ENCODE data around the gene CEP112.

The CEP112 gene

GRCh38 chr17:66191593-66192377 lies at the start of gene CEP112:
CEP112 (minus strand) TSS chr17:66192133.
- peak within 1 kb of the TSS; percentile 61 for H3K27ac ChIP-seq
- TF ChIP-seq CTCF (conservative IDR thresholded peaks at IDR 0.05): no peak

DNA sequence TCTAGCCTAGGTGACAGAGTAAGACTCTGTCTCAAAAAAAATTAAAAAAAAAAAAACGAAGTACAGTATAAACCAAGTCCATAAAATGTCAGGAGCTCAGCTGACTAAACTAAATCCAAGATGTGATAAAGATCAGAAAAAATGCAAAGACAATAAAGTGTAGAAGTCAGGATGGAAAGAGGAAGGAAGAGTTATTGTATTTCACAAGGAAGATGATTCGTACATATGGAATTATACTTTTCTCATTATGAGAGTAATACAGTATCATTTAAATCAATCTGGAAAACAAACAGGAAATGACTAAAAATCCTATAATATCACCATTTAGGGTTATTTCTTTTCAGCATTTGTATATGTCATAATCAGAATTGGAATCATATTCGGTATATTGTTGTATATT lies 48.7 kb upstream of the CEP112 start:
- H3K27ac ChIP-seq: no peak overlapping the region
- no peak for TF ChIP-seq CTCF (conservative IDR thresholded peaks at IDR 0.05)

- no peak overlapping the region for H3K27ac ChIP-seq
- TF ChIP-seq CTCF (conservative IDR thresholded peaks at IDR 0.05): no peak
Measured at GRCh38 chr17:66240013-66240412, 48.1 kb upstream of the CEP112 start.

DNA sequence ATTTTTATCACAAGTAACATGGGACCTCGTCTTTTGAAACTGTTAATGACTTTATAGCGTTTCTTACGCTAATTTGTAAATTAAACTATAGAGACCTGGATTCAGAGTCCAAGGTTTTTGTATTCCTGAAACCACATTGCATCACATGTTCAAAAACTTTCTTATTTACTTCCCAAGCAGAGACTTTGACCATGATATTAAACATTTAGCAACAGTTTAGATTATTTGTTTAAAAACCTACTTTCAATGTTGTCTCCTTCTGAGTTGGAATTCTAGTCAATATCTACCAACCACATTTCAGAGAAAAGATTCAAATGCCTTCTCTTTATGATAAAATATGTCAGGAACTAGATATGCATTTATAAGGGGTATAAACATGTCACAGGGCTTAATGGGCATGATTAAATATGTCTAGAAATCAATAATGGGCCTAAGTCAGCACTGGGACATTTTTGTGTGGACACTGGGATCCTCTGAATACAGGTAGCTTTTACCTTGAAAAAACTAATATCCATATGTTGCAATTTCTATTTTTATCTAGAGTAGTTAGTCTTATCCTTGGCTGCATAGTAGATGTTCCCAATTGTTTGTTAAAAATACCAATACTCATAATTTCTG lies 43.6 kb upstream of the CEP112 start:
- no peak for TF ChIP-seq CTCF (conservative IDR thresholded peaks at IDR 0.05)
- no peak overlapping the region for H3K27ac ChIP-seq

DNA sequence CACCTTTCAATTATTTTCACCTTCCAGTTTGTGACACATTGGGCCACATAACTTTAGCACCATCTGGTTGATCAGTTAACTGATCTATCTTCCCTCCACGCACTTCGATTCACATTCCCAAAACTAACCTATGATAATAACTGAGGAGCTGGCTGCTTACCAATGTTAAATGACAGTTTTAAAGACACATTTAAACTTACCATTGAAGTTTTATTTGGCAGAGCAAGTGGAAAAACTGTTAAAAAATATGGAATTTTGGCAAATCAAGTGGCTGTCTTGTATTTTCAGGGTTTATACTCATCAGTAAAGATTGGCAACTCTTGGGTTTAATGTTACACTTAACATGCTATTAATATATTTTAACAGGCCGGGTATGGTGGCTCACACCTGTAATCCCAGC lies 42.7 kb upstream of the CEP112 start:
- no peak overlapping the region for H3K27ac ChIP-seq

GRCh38 chr17:66233023-66233753 lies 41.3 kb upstream of the CEP112 start:
- no peak overlapping the region for H3K27ac ChIP-seq
- TF ChIP-seq CTCF (conservative IDR thresholded peaks at IDR 0.05): no peak

More for the DNA sequence above, 42.7 kb upstream of the CEP112 start:
- TF ChIP-seq CTCF (conservative IDR thresholded peaks at IDR 0.05): no peak

DNA sequence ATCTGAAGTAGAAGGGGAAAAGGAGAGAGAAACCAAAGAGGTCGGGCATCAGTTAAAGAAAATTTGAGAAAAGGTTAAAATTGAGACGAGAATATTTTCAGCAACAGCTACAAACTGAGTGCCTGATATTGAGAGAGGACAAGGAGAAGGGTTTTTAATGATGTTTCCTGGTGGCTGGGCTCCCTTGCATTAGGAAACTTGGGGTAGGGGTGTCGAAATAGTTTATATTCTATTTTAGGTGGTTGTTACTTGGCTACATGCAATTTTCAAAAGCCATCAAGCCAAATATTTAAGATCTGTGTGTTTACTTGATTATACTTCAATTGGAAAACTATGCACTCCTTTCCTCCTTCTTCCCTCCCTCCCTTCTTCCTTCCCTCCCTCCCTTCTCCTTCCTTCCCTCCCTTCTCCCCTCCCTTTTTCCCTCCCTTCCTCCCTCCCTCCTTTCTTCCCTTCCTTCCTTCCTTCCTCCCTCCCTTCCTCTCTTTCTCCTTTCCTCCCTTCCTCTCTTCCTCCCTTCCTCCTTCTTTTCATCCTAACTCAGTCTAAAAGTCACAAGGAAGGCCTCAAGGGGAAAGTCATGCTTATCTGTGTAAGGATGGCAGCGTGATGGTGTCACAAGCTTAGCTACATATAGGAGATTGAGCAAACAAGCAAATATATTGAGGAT lies 39.1 kb upstream of the CEP112 start:
- no peak for TF ChIP-seq CTCF (conservative IDR thresholded peaks at IDR 0.05)
- H3K27ac ChIP-seq: no peak overlapping the region

All from VCaP (cell line).